AML-193 (cell line): ENCODE results near the gene PFDN5.

ENCODE experiments used
- DNase-seq, 2 experiments: peaks; one replicate each; lab custom pipeline; 2025; lab: John Stamatoyannopoulos, UW

Gene PFDN5

GRCh38 chr12:53295070-53295890, at the start of gene PFDN5:
PFDN5 (plus strand) TSS chr12:53295542; CDS start chr12:53295568, 26 bp downstream.
- DNase-seq = peak; percentile 78 to 81

GRCh38 chr12:53251477-53252348, 43.6 kb upstream of the PFDN5 start:
- peak; percentile 49 to 52 for DNase-seq

DNA sequence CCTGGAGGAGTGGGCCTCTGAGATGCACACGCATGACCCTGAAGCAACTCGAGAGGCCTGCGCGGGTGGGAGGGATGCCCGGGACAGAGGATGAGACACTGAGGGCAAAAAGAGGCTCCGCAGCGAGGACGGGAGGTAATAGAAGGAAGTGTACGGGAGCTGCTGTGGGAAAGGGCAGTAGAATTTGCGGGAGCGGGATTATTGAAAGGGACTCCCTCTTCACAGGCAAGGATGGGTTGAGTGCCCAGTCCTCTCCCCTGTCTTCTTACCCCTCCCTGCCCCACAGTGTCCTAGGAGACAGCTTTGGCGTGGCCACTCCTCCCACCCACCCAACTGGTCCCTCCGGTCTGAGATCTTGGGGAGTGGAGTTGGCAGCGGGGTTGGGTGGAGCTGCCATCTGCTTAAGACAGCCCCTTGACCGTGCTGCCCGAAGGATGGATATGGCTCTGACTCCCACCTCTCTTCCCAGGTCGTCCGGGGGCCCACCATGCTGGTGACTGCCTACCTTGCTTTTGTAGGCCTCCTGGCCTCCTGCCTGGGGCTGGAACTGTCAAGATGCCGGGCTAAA, 42.9 kb upstream of the PFDN5 start:
- peak in 1 of 2 experiments; percentile 21 for DNase-seq

- DNase-seq = no peak
Measured at GRCh38 chr12:53253298-53253697, 42.0 kb upstream of the PFDN5 start.

GRCh38 chr12:53254816-53255545, 40.4 kb upstream of the PFDN5 start:
- no peak for DNase-seq

- DNase-seq = peak; percentile 88 to 93
Measured at GRCh38 chr12:53255996-53256395, 39.3 kb upstream of the PFDN5 start.

GRCh38 chr12:53258541-53259539, 36.5 kb upstream of the PFDN5 start:
- no peak for DNase-seq

- no peak for DNase-seq
Measured at GRCh38 chr12:53259891-53260290, 35.5 kb upstream of the PFDN5 start.

GRCh38 chr12:53265783-53266182, 29.6 kb upstream of the PFDN5 start:
- DNase-seq = no peak

DNA sequence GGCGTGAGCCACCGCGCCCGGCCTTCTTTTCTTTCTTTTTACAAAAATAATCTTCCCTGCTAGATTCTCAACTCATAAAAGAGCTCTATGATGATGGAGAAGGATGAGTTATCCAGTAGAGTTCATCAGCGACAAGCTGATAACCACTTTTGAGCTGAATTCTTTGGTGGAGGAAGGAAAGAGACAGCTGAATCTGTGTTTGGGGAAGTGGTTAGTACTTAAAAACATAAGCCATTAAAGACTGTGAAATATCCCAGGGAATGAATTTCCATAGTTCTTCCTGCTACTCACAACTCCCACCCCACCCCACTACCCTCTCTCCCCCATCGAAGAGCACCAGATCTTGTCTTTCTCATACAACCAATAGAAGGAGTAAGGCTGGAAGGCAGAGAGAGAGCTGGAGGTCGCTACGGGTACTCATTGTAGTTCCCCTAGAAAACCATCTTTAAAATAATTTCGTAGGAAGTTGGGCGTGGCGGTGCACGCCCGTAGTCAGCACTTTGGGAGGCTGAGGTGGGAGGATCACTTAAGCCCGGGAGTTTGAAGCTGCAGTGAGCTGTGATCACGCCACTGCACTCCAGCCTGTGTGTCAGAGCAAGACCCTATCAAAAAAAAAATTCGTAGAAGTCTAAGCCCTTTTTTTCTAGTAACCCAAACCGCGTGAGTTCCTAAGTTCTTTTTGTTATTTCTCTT, 27.9 kb upstream of the PFDN5 start:
- DNase-seq = peak; percentile 43 to 52

DNA sequence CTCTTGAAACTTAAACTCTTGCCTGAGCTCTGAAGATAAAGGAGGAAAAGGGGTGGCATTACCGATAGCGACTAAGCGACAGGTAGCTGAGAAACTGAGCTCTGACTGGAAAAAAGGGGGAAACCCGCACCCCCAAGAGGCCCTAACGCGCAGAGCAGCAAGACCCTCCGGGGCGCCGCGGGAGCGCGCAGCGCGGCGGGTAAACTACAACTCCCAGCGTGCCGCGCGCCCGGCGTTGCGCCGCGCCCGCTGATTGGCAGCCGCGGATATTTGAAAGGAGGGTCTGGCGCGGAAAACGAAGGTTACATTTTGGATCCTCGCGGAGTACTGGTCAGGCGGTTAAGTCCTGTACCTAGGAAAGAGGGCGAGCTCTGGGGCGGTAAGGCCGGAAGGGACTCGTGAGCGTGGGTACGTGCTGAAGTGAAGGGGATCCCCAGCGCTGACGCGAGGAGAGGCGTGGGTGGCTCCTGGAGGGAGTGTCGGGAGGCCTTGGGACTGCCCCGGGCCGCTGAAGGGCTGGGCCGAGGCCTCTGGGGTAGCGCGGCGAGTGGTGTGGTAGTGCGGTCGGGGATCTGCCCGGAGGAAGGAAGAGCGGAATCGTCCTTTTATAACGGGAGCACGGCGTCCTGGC, 27.2 kb upstream of the PFDN5 start, which contains the start of gene ESPL1:
ESPL1 (plus strand) TSS at position 301 of the 631 bp plus-strand sequence. CDS start 468 bp downstream, outside the sequence.
- DNase-seq = peak; percentile 61 to 68

DNA sequence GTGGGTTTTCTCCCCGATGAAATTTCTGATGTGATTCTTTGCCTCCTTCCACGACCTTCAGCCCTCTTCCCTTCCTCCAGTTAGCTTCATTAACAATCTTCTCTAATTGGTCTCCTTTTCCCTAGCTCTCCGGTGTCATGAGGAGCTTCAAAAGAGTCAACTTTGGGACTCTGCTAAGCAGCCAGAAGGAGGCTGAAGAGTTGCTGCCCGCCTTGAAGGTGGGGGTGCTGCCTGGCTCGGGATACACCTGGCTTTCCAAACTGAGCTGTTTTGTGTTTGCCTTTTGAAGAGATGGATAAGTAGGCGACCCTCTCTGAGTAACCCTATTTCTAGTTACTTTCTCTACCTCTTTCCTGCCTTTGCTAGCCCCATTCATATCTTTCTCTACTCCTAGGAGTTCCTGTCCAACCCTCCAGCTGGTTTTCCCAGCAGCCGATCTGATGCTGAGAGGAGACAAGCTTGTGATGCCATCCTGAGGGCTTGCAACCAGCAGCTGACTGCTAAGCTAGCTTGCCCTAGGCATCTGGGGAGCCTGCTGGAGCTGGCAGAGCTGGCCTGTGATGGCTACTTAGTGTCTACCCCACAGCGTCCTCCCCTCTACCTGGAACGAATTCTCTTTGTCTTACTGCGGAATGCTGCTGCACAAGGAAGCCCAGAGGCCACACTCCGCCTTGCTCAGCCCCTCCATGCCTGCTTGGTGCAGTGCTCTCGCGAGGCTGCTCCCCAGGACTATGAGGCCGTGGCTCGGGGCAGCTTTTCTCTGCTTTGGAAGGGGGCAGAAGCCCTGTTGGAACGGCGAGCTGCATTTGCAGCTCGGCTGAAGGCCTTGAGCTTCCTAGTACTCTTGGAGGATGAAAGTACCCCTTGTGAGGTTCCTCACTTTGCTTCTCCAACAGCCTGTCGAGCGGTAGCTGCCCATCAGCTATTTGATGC, 26.4 kb upstream of the PFDN5 start:
- DNase-seq = no peak

- no peak for DNase-seq
Measured at GRCh38 chr12:53274445-53274844, 20.9 kb upstream of the PFDN5 start.

GRCh38 chr12:53276511-53276910, 18.8 kb upstream of the PFDN5 start:
- DNase-seq = no peak

DNA sequence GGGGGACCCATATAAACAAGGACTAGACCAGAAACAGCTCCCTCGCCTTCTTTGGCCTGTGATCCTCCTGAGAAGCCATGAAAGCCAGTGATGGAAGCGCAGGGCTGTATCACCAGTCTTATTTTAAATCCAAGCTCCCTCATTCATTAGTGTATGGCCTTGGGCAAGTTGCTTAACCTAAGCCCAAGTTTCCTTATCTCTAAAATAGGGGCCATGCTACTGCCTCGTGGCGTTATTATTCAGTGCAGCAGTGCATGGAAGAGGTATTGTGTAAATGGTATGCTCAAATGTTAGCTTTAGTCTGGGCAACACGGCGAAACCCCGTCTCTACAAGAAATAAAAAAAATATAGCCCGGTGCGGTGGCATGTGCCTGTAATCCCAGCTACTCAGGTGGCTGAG, 17.4 kb upstream of the PFDN5 start:
- no peak for DNase-seq

DNA sequence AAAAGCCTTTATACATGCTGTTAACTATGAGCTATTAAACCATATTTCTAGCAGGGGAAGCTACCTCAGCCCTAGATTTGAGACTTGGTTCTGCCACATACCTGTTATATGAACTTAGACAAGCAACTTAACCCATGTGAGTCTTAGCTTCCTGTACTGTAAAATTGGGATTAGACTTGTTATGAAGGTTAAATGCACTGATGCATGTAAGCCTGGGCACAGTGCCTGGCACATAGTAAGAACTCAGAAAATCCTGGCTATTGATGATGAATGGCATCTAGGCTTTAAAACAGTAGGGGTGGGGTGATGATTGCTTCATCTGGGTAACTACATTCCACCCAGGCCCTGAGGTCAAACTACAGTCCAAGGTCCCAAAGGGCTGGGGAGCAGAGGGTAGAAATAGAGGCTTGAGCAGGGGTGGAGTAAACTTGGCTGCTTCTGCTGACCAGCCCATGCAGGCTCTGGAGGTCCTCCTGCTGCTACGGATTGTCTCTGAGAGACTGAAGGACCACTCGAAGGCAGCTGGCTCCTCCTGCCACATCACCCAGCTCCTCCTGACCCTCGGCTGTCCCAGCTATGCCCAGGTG, 16.0 kb upstream of the PFDN5 start:
- no peak for DNase-seq

GRCh38 chr12:53279888-53280498, 15.3 kb upstream of the PFDN5 start:
- DNase-seq = no peak
